Spinal cord (tissue), 10 donors: ENCODE measurements around the gene COL21A1. TPM values are rescaled to one million over a fixed set of nuclear protein-coding genes. Genes with fewer than 3 reads are reported as not detected.

Experiments
- DNase-seq, 6 donors: peaks; one replicate each; pipeline versions ENCODE4 v3.0.0 to v3.0.0-alpha.2; 2013 to 2015; ENCODE audit warnings: low spot score in 6 of 6, low read depth in 4 of 6
- H3K27ac ChIP-seq: one replicate; pipeline ENCODE4 v1.5.1; 2013; ENCODE audit warnings: low read depth, low read length, control low read depth
- H3K27me3 ChIP-seq: one replicate; pipeline ENCODE4 v1.6.1; 2013; ENCODE audit warnings: low read length; ENCODE audit not compliant: control insufficient read depth, insufficient read depth
- H3K36me3 ChIP-seq: one replicate; pipeline ENCODE4 v1.6.1; 2013; ENCODE audit warnings: low read length; ENCODE audit not compliant: control insufficient read depth, insufficient read depth
- H3K4me1 ChIP-seq: one replicate; pipeline ENCODE4 v1.6.1; 2013; ENCODE audit warnings: low read length; ENCODE audit not compliant: control insufficient read depth, insufficient read depth
- H3K4me3 ChIP-seq: one replicate; pipeline ENCODE4 v1.5.1; 2013; ENCODE audit warnings: low read depth, low read length, control low read depth
- H3K9me3 ChIP-seq: one replicate; pipeline ENCODE4 v1.6.1; 2013; ENCODE audit warnings: low read length; ENCODE audit not compliant: control insufficient read depth, insufficient read depth
- WGBS: methylation state at CpG from one replicate; pipeline ENCODE4 v1.1.5; 2013; ENCODE audit warnings: missing lambda C conversion rate; ENCODE audit not compliant: insufficient coverage; 5-methylcytosine and 5-hydroxymethylcytosine counted together
- polyA plus RNA-seq, 2 donors: library from polyadenylated mRNA; unstranded; fragments of 120-200 nt; gene quantifications; one replicate each; pipeline ENCODE4 v1.2.1, GENCODE V29; 2013; ENCODE audit not compliant: insufficient read length in 2 of 2
- total RNA-seq, 2 donors: library from RNA; depleted of rRNA in 1 of 2; stranded (reverse); fragments of 120-200 nt in 1 of 2; fragments of >200 nt in 1 of 2; gene quantifications; one replicate each; pipeline versions ENCODE4 v1.2.3 to v1.2.4, GENCODE V29; 2013 to 2014
- donor health status: healthy.

COL21A1 gene
- total and polyA plus RNA-seq, 4 donors: 9.0 to 51.7 (median 26.2) TPM

DNA sequence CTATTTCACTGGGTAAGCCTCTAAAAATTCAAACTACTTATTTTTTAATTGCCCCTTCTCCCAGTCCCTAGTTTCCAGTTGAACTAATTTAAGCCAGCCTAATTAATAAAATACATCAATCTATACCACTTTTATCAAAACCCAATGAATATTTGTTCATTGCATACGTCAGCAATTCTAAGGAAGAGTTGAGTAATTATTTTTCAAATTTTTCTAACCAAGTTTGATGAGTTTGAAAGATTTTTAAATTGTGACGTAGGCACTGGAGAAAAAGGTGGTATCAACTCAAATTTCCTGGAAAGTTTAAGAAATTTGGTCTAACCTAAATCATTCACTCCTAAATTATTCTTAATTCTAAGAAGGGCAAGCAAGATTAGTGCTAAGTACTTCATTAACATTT lies 35.7 kb downstream of the COL21A1 start:
- Histone ChIP-seq H3K27ac (no peak overlapping the region), H3K4me1 (no peaks in the 10 kb centered on the region), H3K36me3 (no peaks in the 10 kb centered on the region), H3K27me3 (no peaks in the 10 kb centered on the region), H3K9me3 (no peaks in the 10 kb centered on the region), H3K4me3 (no peak overlapping the region)
- no CpG with 5 or more reads among the region's 2 CpGs for WGBS
- DNase-seq: no peak

DNA sequence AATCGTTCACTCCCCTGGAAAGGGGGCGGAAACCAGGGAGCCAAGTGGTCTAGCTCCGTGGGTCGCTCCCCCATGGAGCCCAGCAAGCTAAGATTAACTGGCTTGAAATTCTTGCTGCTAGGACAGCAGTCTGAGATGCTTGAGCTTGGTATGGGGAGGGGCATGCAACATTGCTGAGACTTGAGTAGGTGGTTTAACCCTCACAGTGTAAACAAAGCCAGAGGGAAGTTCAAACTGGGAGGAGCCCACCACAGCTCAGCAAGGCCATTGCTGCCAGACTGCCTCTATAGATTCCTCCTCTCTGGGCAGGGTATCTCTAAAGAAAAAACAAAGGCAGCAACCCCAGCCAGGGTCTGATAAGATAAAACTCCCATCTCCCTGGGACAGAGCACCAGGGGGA lies 43.2 kb downstream of the COL21A1 start:
- WGBS: 88% methylated on average over 4 of the region's 4 CpGs
- Histone ChIP-seq H3K4me3 (no peak overlapping the region), H3K4me1 (no peaks in the 10 kb centered on the region), H3K9me3 (no peaks in the 10 kb centered on the region), H3K36me3 (no peaks in the 10 kb centered on the region), H3K27me3 (no peaks in the 10 kb centered on the region), H3K27ac (no peak overlapping the region)
- DNase-seq: no peak

DNA sequence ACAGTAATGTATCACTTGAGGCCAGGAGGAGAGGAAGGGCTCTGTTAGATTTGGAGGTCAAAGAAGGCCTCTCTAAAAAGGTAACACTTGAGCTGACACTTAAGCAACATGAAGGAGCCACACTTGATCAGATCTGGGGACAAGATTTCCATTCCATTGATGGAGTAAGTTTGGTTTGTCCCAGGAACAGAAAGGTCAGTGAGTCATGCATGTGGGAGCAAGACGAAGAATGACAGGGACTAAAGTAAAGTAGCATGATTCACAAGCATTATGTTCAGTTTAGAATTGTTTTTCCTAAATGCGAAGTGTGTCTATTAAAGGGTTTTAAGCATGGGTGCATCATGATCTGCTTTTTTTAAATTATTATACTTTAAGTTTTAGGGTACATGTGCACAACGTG lies 47.4 kb downstream of the COL21A1 start:
- no peak for DNase-seq
- no peaks in the 10 kb centered on the region for H3K9me3 ChIP-seq
- WGBS: 86% methylated on average over 2 of the region's 3 CpGs

DNA sequence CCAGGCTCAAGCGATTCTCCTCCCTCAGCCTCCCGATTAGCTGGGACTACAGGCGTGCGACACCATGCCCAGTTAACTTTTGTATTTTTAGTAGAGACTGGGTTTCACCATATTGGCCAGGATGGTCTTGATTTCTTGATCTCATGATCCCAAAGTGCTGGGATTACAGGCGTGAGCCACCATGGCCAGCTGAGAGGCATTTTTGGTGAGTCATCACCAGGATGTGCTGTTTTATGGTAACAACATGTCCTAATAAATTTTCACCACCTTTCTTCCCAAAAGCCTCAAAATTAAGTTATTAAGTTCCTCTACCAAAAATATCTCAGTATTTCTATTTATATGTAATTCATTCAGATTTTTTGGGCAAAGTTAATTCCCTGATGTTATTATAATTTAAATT lies 53.5 kb downstream of the COL21A1 start:
- 100% methylated on average over 2 of the region's 5 CpGs for WGBS

More for the DNA sequence above, 47.4 kb downstream of the COL21A1 start:
- Histone ChIP-seq H3K36me3 (no peaks in the 10 kb centered on the region), H3K27me3 (no peaks in the 10 kb centered on the region), H3K27ac (no peak overlapping the region), H3K4me3 (no peak overlapping the region), H3K4me1 (no peaks in the 10 kb centered on the region)

GRCh38 chr6:56188429-56188828 lies 59.0 kb downstream of the COL21A1 start:
- Histone ChIP-seq H3K27ac (no peak overlapping the region), H3K4me1 (no peaks in the 10 kb centered on the region), H3K4me3 (no peak overlapping the region), H3K27me3 (no peaks in the 10 kb centered on the region), H3K36me3 (no peaks in the 10 kb centered on the region), H3K9me3 (no peaks in the 10 kb centered on the region)
- DNase-seq: no peak
- WGBS: 91% methylated on average over 8 of the region's 9 CpGs

More for the DNA sequence above, 53.5 kb downstream of the COL21A1 start:
- Histone ChIP-seq H3K9me3 (no peaks in the 10 kb centered on the region), H3K27ac (no peak overlapping the region), H3K36me3 (no peaks in the 10 kb centered on the region), H3K4me3 (no peak overlapping the region), H3K27me3 (no peaks in the 10 kb centered on the region), H3K4me1 (no peaks in the 10 kb centered on the region)
- no peak for DNase-seq

- H3K27ac ChIP-seq: no peak overlapping the region
- H3K9me3 ChIP-seq: no peaks in the 10 kb centered on the region
- no peaks in the 10 kb centered on the region for H3K27me3 ChIP-seq
- no peaks in the 10 kb centered on the region for H3K36me3 ChIP-seq
- DNase-seq: no peak
- no peaks in the 10 kb centered on the region for H3K4me1 ChIP-seq
- H3K4me3 ChIP-seq: no peak overlapping the region
Measured at GRCh38 chr6:56187686-56188085, 59.7 kb downstream of the COL21A1 start.

DNA sequence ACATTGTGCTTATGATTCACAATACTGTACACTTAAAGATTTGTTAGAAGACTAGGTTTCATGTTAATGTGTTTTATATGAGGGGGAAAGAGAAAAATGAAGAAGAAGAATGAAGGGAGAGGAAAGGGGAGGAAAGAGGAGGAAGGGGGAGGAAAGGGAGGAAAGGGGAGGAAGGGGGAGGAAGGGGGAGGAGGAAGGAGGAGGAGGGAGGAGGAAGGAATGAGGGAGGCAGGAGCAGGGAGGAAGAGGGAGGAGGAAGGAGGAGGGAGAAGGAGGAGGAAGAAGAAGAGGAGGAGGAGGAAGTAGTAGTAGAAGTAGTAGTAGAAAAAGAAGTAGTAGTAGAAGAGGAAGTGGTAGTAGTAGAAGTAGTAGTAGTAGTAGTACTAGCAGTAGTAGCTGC lies 70.6 kb downstream of the COL21A1 start:
- no peaks in the 10 kb centered on the region for H3K36me3 ChIP-seq
- no peaks in the 10 kb centered on the region for H3K4me1 ChIP-seq

DNA sequence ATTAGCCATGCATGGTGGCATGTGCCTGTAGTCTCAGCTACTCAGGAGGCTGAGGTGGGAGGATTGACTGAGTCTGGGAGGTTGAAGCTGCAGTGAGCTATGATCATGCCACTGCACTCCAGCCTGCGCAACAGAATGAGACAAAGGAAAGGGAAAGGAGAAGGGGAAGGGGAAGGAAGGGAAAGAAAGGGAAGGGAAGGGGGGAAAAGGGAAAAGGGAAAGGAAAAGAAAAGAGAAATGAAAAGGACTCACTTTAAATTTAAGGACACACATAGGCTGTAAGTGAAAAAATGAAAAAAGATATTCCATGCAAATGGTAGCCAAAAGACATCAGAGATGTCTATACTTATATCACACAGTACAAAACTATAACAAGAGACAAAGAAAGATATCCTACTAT lies 74.2 kb downstream of the COL21A1 start:
- Histone ChIP-seq H3K27me3 (no peaks in the 10 kb centered on the region), H3K36me3 (no peaks in the 10 kb centered on the region), H3K4me3 (no peak overlapping the region), H3K4me1 (no peaks in the 10 kb centered on the region), H3K27ac (no peak overlapping the region), H3K9me3 (peaks cover 5% of the 10 kb centered on the region)
- no CpG with 5 or more reads among the region's 1 CpG for WGBS
- no peak for DNase-seq

More for the DNA sequence above, 70.6 kb downstream of the COL21A1 start:
- H3K9me3 ChIP-seq: peaks cover 5% of the 10 kb centered on the region
- H3K4me3 ChIP-seq: no peak overlapping the region
- H3K27ac ChIP-seq: no peak overlapping the region
- no peaks in the 10 kb centered on the region for H3K27me3 ChIP-seq
- DNase-seq: no peak

DNA sequence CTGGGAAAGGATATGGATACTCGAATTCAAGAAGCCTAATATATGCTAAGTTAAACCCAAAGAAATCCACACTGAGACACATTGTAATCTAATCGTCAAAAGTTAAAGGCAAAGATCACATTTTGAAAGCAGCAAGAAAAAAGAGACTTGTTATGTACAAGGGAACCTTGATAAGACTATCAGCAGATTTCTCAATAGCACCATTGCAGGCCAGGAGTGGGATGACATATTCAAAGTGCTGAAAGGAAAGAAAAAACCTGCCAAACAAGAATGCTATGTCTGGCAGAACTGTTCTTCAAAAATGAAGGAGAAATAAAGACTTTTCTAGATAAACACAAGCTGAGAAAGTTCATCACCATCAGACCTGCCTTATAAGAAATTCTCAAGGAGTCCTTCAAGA lies 75.2 kb downstream of the COL21A1 start:
- no peak overlapping the region for H3K4me3 ChIP-seq
- WGBS: no CpG with 5 or more reads among the region's 2 CpGs
- DNase-seq: no peak
- H3K9me3 ChIP-seq: peaks cover 5% of the 10 kb centered on the region
- H3K36me3 ChIP-seq: no peaks in the 10 kb centered on the region
- H3K27ac ChIP-seq: no peak overlapping the region
- no peaks in the 10 kb centered on the region for H3K4me1 ChIP-seq
- H3K27me3 ChIP-seq: no peaks in the 10 kb centered on the region

DNA sequence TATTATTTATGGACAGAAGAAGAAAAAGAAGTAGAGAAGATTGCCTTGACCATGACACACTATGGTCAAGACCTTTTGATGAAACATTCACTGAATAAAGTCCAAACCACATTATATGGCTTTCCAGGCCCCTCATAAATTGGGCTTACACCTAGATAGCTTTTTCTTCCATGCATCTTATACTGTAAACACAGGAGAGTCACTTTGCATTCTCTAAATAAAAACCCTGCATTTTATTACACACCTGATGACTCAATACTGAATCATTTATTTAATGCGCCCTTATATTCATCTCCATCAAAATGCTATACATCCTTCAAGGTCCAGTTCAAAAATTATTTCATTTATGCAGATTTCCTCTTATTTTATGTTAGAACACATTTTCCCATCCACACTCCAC lies 78.0 kb downstream of the COL21A1 start:
- H3K9me3 ChIP-seq: peaks cover 5% of the 10 kb centered on the region
- H3K27me3 ChIP-seq: no peaks in the 10 kb centered on the region
- DNase-seq: no peak
- H3K4me3 ChIP-seq: no peak overlapping the region
- H3K4me1 ChIP-seq: no peaks in the 10 kb centered on the region
- no peak overlapping the region for H3K27ac ChIP-seq
- WGBS: 100% methylated on average over 1 of the region's 1 CpG
- H3K36me3 ChIP-seq: no peaks in the 10 kb centered on the region
